GM12801 (cell line): ENCODE results near the gene QSOX2.

Source experiments
- TF ChIP-seq, protein P1 (sequence below): IDR thresholded peaks from one replicate; pipeline ENCODE4 v1.5.1; 2011; ENCODE audit warnings: control low read depth; ENCODE audit not compliant: insufficient read length; ENCODE audit errors: extremely low read depth

The QSOX2 gene

DNA sequence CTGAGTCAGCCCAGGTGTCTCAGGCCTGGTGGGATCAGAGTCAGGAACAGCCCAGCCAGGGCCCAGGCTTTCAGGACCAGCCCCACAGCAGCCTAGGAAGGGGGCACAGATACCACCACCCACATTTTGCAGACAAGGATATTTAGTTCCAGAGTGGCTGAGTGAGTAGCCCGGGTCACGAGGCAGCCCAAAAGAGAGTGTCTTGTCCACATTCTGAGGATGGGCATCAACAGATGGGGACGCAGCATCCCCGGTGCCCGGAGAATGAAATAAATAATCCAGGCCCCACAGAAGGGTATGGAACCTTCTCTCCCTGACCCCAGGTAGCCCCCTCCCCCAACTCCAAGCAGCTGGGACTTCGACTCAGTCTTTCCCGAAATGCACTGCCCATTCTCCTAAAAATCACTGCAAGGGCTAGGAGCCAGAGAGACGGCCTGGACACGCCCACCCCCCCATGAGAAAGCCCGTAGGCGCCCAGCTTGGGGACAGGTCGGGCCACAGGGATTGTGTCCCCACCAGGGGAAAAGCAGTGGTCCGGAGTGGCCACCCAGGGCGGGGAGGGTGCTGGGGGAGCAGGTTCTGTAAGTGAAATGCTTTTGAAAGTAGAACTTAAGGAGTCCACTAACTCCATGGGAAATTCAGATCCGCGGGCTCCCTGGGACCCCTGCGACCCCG is 47.5 kb downstream of the QSOX2 start:
- TF ChIP-seq, protein P1, sequence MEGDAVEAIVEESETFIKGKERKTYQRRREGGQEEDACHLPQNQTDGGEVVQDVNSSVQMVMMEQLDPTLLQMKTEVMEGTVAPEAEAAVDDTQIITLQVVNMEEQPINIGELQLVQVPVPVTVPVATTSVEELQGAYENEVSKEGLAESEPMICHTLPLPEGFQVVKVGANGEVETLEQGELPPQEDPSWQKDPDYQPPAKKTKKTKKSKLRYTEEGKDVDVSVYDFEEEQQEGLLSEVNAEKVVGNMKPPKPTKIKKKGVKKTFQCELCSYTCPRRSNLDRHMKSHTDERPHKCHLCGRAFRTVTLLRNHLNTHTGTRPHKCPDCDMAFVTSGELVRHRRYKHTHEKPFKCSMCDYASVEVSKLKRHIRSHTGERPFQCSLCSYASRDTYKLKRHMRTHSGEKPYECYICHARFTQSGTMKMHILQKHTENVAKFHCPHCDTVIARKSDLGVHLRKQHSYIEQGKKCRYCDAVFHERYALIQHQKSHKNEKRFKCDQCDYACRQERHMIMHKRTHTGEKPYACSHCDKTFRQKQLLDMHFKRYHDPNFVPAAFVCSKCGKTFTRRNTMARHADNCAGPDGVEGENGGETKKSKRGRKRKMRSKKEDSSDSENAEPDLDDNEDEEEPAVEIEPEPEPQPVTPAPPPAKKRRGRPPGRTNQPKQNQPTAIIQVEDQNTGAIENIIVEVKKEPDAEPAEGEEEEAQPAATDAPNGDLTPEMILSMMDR, result no peak

DNA sequence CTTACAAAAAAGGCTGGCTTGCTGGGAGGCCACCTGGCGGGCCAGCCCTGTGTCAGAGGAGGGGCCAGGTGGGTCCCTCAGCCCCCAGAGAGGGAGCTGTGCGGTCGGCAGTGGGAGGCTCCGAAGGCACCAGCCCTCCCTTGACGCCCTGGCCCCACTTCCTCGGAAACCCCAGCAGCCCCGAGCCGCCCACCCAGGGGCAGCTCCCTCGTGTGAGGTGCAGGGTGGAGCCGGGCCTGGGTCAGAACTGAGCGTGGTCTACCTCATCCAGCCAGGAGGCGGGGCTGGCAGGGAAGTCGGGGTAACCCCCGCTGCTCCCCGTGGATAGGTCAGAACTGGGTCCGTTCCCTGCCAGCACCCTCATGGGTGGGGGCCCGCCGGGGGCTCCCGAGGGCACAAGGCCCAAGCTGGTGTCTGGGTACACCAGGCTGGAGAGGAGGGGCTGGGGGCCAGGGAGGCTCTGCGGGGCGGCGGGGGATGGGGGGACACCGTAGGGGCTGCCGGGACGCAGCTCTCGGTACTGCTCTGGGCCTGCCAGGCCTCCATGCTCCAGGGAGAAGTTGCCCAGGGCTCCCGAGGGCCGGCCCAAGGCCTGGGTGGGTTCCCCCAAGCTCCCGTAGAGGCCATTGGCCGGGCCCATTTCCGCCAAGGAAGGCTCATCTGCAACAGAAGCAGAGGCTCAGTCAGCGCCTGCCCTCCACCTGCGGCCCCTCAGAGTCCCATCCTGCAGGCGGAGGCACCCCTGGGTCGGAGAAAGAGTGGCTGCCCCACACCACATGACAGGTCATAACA is 48.3 kb downstream of the QSOX2 start:
- TF ChIP-seq, protein P1, result no peak

DNA sequence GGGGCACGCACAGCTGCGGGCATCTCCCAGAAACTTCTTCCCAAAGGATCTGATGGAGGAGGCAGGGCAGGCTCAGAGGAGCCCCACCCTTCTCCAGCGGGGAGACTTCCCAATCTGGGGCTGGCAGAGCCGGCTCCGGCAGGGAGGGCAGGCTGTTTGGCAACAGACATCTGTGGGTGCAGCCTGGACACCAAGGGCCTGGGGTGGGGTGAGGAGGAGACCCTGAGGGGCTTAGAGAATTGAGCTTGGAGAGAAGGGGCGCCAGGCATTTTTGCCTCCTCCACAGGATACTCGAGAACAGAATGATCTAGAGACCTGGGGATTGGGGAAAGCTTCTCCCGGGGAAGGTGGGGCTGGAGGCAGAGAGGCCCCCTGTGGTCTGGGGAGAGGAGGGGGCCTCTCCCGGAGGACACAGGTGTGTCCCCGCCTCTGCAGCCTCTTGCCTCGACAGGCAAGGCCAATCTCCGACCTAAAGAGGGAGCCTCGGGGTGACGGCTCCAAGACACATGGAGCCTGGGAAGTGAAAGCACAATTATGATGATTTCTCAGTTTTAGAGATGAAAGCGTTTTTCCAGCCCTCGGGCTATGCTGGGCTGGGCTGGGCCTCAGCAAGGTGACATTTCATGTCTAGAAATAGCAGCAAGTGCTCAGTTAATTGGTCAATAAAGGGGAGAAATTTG is 49.1 kb downstream of the QSOX2 start:
- TF ChIP-seq, protein P1, result no peak

DNA sequence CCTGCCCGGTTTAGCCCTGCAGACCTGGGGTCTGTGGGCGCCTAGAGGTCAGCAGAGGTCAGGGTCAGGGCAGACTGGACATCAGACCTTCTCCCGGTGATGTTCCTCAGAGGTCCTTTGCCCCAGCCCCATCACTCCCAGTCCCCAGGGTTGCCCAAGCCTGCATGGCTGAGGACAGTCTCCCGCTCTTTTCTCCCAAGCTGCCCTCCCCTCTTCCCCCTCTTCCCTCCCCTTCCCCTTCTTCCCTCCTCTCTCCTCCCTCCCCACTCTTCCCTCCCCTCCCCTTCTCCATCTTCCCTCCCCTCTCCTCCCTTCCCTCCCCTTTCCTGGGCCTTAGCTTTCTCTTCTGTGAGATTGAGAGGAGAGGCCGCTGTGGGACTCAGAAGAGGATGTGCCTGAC is 51.1 kb downstream of the QSOX2 start:
- TF ChIP-seq, protein P1, result no peak

DNA sequence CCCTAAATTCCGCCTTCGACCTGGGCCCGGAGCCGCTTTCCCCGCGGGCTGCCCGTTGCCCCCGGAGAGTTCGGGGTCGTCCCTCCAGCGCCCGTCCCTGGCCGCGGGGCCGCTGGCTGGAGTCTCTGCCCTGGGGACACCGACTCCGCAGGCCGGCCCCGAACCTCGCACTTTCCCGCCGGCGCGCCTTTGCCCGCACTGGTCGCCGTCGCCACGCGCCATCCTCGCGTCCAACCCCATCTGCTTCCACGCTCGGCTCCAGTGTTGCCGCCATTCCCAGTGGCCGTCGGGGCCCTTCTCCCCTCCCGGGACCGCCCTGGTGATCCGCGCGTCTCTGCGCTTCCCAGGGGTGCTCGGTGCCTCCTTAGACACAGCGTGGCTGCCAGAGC is 51.7 kb downstream of the QSOX2 start:
- TF ChIP-seq, protein P1, result no peak

DNA sequence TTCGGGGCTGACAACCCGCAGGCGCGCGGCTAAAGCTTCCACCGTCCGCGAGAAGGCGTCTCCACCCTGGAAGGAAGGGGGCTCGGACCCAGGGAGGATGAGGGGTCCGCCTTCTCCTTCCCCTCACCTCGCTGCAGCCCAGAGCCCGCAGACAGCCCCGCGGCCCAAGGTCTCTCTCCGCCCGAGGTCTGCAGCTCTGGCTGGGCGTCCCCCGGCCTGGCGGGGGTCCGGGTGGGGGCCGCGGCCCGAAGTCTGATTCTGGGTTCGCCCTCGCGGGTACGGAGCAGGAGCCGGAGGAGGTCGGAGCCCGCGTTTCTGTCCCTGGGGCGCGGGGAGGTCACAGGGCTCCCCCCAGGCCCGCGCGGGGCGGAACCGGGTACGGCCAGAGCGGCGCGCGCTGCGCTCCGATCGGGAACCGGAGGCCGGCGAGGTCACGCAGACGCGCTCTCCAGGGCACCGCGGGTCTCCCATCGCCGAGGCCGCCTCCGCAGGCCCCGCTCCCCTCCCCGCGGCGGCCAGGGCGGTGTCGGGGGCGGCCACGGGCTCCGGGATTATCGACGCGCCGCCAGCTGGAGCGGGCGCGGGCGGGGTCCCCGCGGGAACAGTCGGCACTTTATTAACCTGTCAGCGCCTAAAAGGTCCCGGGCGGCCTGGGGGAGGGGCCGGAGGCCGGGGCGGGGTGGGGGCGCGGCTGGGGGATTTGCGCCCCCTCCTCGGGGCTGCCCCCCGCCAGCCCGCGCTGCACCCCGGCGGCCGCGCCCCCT is 52.3 kb downstream of the QSOX2 start:
- TF ChIP-seq, protein P1, result no peak
